ENCODE results near the gene TOX2.

TOX2 gene

GRCh38 chr20:44015733-44016103 is 101.1 kb downstream of the TOX2 start:
- Histone ChIP-seq H3K27me3 (replicated peaks; ENCODE audit: control insufficient read depth, insufficient read depth, low read length) (no peaks in the 10 kb centered on the region), H3K4me3 (replicated peaks; ENCODE audit: low read depth, low read length) (no peak overlapping the region), H3K36me3 (ENCODE audit: control insufficient read depth, insufficient read depth, low read length) (no peaks in the 10 kb centered on the region)
- TF ChIP-seq CTCF (IDR thresholded peaks at IDR 0.05; ENCODE audit: insufficient read depth, low read length, poor library complexity, severe bottlenecking): no peak
- no peak for DNase-seq (ENCODE audit: extremely low read depth, insufficient read length)

- no peak for TF ChIP-seq CTCF (IDR thresholded peaks at IDR 0.05; ENCODE audit: insufficient read depth, low read length, poor library complexity, severe bottlenecking)
- Histone ChIP-seq H3K36me3 (ENCODE audit: control insufficient read depth, insufficient read depth, low read length) (no peaks in the 10 kb centered on the region), H3K27me3 (replicated peaks; ENCODE audit: control insufficient read depth, insufficient read depth, low read length) (no peaks in the 10 kb centered on the region), H3K4me3 (replicated peaks; ENCODE audit: low read depth, low read length) (no peak overlapping the region)
- no peak for DNase-seq (ENCODE audit: extremely low read depth, insufficient read length)
Measured at GRCh38 chr20:44016525-44016924, 101.9 kb downstream of the TOX2 start.

- TF ChIP-seq CTCF (IDR thresholded peaks at IDR 0.05; ENCODE audit: insufficient read depth, low read length, poor library complexity, severe bottlenecking): no peak
- Histone ChIP-seq H3K4me3 (replicated peaks; ENCODE audit: low read depth, low read length) (no peak overlapping the region), H3K27me3 (replicated peaks; ENCODE audit: control insufficient read depth, insufficient read depth, low read length) (no peaks in the 10 kb centered on the region), H3K36me3 (ENCODE audit: control insufficient read depth, insufficient read depth, low read length) (no peaks in the 10 kb centered on the region)
- DNase-seq (ENCODE audit: extremely low read depth, insufficient read length): no peak
Measured at GRCh38 chr20:44017211-44017610, 102.6 kb downstream of the TOX2 start.

GRCh38 chr20:44017905-44018258 is 103.2 kb downstream of the TOX2 start:
- no peaks in the 10 kb centered on the region for H3K36me3 ChIP-seq (ENCODE audit: control insufficient read depth, insufficient read depth, low read length)
- H3K4me3 ChIP-seq (replicated peaks; ENCODE audit: low read depth, low read length): no peak overlapping the region
- no peak for TF ChIP-seq CTCF (IDR thresholded peaks at IDR 0.05; ENCODE audit: insufficient read depth, low read length, poor library complexity, severe bottlenecking)
- H3K27me3 ChIP-seq (replicated peaks; ENCODE audit: control insufficient read depth, insufficient read depth, low read length): no peaks in the 10 kb centered on the region
- no peak for DNase-seq (ENCODE audit: extremely low read depth, insufficient read length)

- no peak overlapping the region for H3K4me3 ChIP-seq (replicated peaks; ENCODE audit: low read depth, low read length)
- H3K36me3 ChIP-seq (ENCODE audit: control insufficient read depth, insufficient read depth, low read length): no peaks in the 10 kb centered on the region
- H3K27me3 ChIP-seq (replicated peaks; ENCODE audit: control insufficient read depth, insufficient read depth, low read length): no peaks in the 10 kb centered on the region
- TF ChIP-seq CTCF (IDR thresholded peaks at IDR 0.05; ENCODE audit: insufficient read depth, low read length, poor library complexity, severe bottlenecking): no peak
- DNase-seq (ENCODE audit: extremely low read depth, insufficient read length): no peak
Measured at GRCh38 chr20:44018259-44018941, 103.7 kb downstream of the TOX2 start.
